Measurements from ENCODE around the gene ZNF397. TPM values are rescaled to one million over a fixed set of nuclear protein-coding genes. Genes with fewer than 3 reads are reported as not detected.

The ZNF397 gene
- total RNA-seq, 1 donor, result 20.5 TPM

- no peak overlapping the region for H3K4me3 ChIP-seq (ENCODE audit: low read depth, low read length)
- DNase-seq (ENCODE audit: low read depth), result no peak
- no peak for TF ChIP-seq CTCF (IDR thresholded peaks at IDR 0.05; ENCODE audit: insufficient read depth, low read length)
Measured at GRCh38 chr18:35245719-35246317, 5.0 kb downstream of the ZNF397 start.

GRCh38 chr18:35246831-35247230, 6.0 kb downstream of the ZNF397 start:
- no peak overlapping the region for H3K4me3 ChIP-seq (ENCODE audit: low read depth, low read length)
- TF ChIP-seq CTCF (IDR thresholded peaks at IDR 0.05; ENCODE audit: insufficient read depth, low read length), result no peak
- DNase-seq (ENCODE audit: low read depth), result no peak

GRCh38 chr18:35247412-35248249, 6.8 kb downstream of the ZNF397 start:
- DNase-seq (ENCODE audit: low read depth), result no peak
- no peak for TF ChIP-seq CTCF (IDR thresholded peaks at IDR 0.05; ENCODE audit: insufficient read depth, low read length)
- no peak overlapping the region for H3K4me3 ChIP-seq (ENCODE audit: low read depth, low read length)

DNA sequence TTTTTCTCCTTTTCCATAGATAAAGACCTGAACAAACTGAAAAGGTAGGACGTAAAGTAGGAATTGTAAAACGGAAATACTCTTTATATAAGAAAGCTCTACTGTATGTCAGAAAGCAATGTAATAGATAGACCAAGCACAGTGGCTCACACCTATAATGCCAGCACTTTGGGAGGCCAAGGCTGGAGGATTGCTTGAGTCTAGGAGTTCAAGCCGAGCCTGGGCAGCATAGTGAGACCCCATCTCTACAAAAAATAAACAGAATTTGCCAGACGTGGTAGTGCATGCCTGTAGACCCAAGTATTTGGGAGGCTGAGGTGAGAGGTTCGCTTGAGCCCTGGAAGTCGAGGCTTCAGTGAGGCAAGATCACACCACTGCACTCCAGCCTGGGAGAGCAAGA, 7.6 kb downstream of the ZNF397 start:
- DNase-seq (ENCODE audit: low read depth), result no peak
- TF ChIP-seq CTCF (IDR thresholded peaks at IDR 0.05; ENCODE audit: insufficient read depth, low read length), result no peak
- H3K4me3 ChIP-seq (ENCODE audit: low read depth, low read length), result no peak overlapping the region

- no peak for TF ChIP-seq CTCF (IDR thresholded peaks at IDR 0.05; ENCODE audit: insufficient read depth, low read length)
- DNase-seq (ENCODE audit: low read depth), result no peak
- no peak overlapping the region for H3K4me3 ChIP-seq (ENCODE audit: low read depth, low read length)
Measured at GRCh38 chr18:35252466-35252865, 11.6 kb downstream of the ZNF397 start.

DNA sequence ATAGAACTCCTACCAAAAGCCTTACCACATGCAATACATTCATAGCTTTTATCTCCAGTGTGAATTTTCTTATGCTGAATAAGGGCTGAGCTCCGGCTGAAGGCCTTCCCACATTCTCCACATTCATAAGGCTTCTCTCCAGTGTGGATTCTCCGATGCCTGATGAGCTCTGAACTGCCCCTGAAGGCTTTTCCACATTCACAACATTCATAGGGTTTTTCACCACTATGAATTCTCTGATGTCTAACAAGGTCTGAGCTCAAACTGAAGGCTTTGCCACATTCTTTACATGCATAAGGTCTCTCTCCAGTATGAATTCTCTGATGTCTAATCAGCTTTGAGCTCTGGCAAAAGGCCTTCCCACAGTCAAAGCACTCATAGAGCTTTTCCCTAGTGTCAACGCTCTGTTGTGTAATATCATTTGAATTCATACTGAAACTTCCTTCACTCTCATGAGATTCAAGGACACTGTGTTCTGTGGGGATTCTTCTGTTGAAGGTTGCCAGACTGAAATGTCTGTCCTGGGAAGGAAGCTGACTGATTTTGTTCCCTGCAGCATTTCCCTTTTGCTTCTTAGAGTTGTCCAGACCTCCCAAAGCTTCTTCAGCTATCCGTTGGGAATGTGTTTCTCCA, 12.9 kb downstream of the ZNF397 start:
- no peak overlapping the region for H3K4me3 ChIP-seq (ENCODE audit: low read depth, low read length)
- DNase-seq (ENCODE audit: low read depth), result no peak
- TF ChIP-seq CTCF (IDR thresholded peaks at IDR 0.05; ENCODE audit: insufficient read depth, low read length), result no peak

All from fibroblast of the aortic adventitia (primary cell).